ENCODE results near the gene COG5. TPM values are rescaled to one million over a fixed set of nuclear protein-coding genes. Genes with fewer than 3 reads are reported as not detected.

COG5 gene
- total and polyA plus RNA-seq, 9 of the 15 experiments (the other 6 are each of a cell fraction or from before 2014, with no cell fraction given) = 15.3 to 75.1 (median 56.4) TPM

GRCh38 chr7:107319724-107320228, 243.9 kb downstream of the COG5 start (continued):
- TF ChIP-seq PCBP1 (IDR thresholded peaks at IDR 0.05; ENCODE audit: low read depth, low read length, poor library complexity, severe bottlenecking) (no peak), MNT (conservative IDR thresholded peaks at IDR 0.05) (peak in 1 of 2 experiments; percentile 36; a peak in 2 of 4 replicates), ZNF583 (CRISPR knock-in tag; IDR thresholded peaks at IDR 0.05) (no peak), PML (IDR thresholded peaks at IDR 0.05; ENCODE audit: low read length) (no peak), ZNF212 (CRISPR knock-in tag; IDR thresholded peaks at IDR 0.05) (no peak), BACH1 (tag; IDR thresholded peaks at IDR 0.05) (no peak), MGA (IDR thresholded peaks at IDR 0.05) (peak; percentile 38; the same call in 1 of the 2 replicates), ZNF589 (CRISPR knock-in tag; IDR thresholded peaks at IDR 0.05; ENCODE audit: low read depth) (no peak), PCBP2 (IDR thresholded peaks at IDR 0.05; ENCODE audit: low read depth, low read length, poor library complexity, severe bottlenecking) (no peak), KLF1 (tag; IDR thresholded peaks at IDR 0.05) (no peak), ZFPM2 (CRISPR knock-in tag; IDR thresholded peaks at IDR 0.05) (no peak), EWSR1 (IDR thresholded peaks at IDR 0.05; ENCODE audit: borderline replicate concordance, low read depth, partially characterized antibody) (no peak), ZNF124 (CRISPR knock-in tag; IDR thresholded peaks at IDR 0.05) (no peak), NFRKB (IDR thresholded peaks at IDR 0.05; ENCODE audit: low read depth) (no peak), FOXO4 (CRISPR knock-in tag; IDR thresholded peaks at IDR 0.05) (no peak)
